OCI-LY1 (cell line): ENCODE results near the gene CDHR3.

Experiments used
- EZH2 ChIP-seq: fragments of 200-600 bp; sonication (generic), shearing (Covaris generic); IDR thresholded peaks from 2 replicates; pipeline ENCODE4 v1.8.0; 2017; ENCODE audit warnings: borderline replicate concordance, mixed run types, mild to moderate bottlenecking, antibody characterized with exemption, low read length, moderate library complexity, mixed read lengths
- TF ChIP-seq, protein P1 (sequence below): fragments of 200-600 bp; sonication (generic), shearing (Covaris generic); IDR thresholded peaks from 2 replicates; pipeline ENCODE4 v1.5.1; 2017; ENCODE audit warnings: mild to moderate bottlenecking, antibody characterized with exemption, low read length, moderate library complexity, mixed read lengths

- TF ChIP-seq, protein P1, sequence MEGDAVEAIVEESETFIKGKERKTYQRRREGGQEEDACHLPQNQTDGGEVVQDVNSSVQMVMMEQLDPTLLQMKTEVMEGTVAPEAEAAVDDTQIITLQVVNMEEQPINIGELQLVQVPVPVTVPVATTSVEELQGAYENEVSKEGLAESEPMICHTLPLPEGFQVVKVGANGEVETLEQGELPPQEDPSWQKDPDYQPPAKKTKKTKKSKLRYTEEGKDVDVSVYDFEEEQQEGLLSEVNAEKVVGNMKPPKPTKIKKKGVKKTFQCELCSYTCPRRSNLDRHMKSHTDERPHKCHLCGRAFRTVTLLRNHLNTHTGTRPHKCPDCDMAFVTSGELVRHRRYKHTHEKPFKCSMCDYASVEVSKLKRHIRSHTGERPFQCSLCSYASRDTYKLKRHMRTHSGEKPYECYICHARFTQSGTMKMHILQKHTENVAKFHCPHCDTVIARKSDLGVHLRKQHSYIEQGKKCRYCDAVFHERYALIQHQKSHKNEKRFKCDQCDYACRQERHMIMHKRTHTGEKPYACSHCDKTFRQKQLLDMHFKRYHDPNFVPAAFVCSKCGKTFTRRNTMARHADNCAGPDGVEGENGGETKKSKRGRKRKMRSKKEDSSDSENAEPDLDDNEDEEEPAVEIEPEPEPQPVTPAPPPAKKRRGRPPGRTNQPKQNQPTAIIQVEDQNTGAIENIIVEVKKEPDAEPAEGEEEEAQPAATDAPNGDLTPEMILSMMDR, result no peak
- TF ChIP-seq EZH2, result no peak
Measured at GRCh38 chr7:105952917-105953595, 10.0 kb upstream of the CDHR3 start.
